HG02571 (cell line): ENCODE measurements around the gene OAF.

ENCODE experiments used
- ATAC-seq: cut with Tn5 transposase; IDR thresholded peaks from one replicate; pipeline ENCODE4 v1.9.1; 2021; ENCODE audit warnings: mild to moderate bottlenecking, moderate library complexity; ENCODE audit not compliant: unreplicated experiment

The OAF gene

GRCh38 chr11:120200677-120201076 is 10.2 kb upstream of the OAF start:
- ATAC-seq: no peak

- no peak for ATAC-seq
These were observed 9.2 kb upstream of the OAF start for GRCh38 chr11:120201653-120202052.

- no peak for ATAC-seq
These were observed 7.2 kb upstream of the OAF start for GRCh38 chr11:120203626-120204025.

- ATAC-seq: no peak
These were observed 5.2 kb upstream of the OAF start for GRCh38 chr11:120205596-120206161.

GRCh38 chr11:120207512-120207911 is 3.3 kb upstream of the OAF start:
- ATAC-seq: no peak

GRCh38 chr11:120208001-120208441 is 2.8 kb upstream of the OAF start:
- ATAC-seq: no peak

GRCh38 chr11:120208777-120209176 is 2.1 kb upstream of the OAF start:
- no peak for ATAC-seq

- ATAC-seq: no peak
These were observed 846 bp upstream of the OAF start for GRCh38 chr11:120209746-120210625.

- no peak for ATAC-seq
These were observed 858 bp downstream of the OAF start for GRCh38 chr11:120211522-120212258.

GRCh38 chr11:120212259-120212878 is 1.5 kb downstream of the OAF start:
- ATAC-seq: no peak

GRCh38 chr11:120212926-120213325 is 2.1 kb downstream of the OAF start:
- no peak for ATAC-seq

- ATAC-seq: no peak
These were observed 3.7 kb downstream of the OAF start for GRCh38 chr11:120214581-120214980.

GRCh38 chr11:120215634-120216033 is 4.8 kb downstream of the OAF start:
- ATAC-seq: no peak

- no peak for ATAC-seq
These were observed 5.7 kb downstream of the OAF start for GRCh38 chr11:120216426-120217102.

GRCh38 chr11:120217526-120217925 is 6.7 kb downstream of the OAF start:
- no peak for ATAC-seq

GRCh38 chr11:120217941-120218694 is 7.3 kb downstream of the OAF start:
- no peak for ATAC-seq

GRCh38 chr11:120218695-120219033 is 7.8 kb downstream of the OAF start:
- no peak for ATAC-seq

GRCh38 chr11:120219232-120219937 is 8.6 kb downstream of the OAF start:
- ATAC-seq: no peak

GRCh38 chr11:120219938-120220746 is 9.3 kb downstream of the OAF start:
- no peak for ATAC-seq
